Measurements from ENCODE around the gene ABCC8. TPM values are rescaled to one million over a fixed set of nuclear protein-coding genes. Genes with fewer than 3 reads are reported as not detected.

Gene ABCC8
- total RNA-seq: not detected in 2 replicates
- not detected in 2 replicates for polyA plus RNA-seq
- polyA plus RNA-seq (2011; cell fraction: cytosol; rRNA removed): not detected in 2 replicates
- not detected in 2 replicates for polyA plus RNA-seq (2011; cell fraction: nucleus; rRNA removed)
- polyA plus RNA-seq (2012): not detected in 2 replicates
- not detected in 2 replicates for polyA minus RNA-seq
- polyA minus RNA-seq (2011; cell fraction: cytosol; rRNA and poly(A)+ RNA removed): 1.3 TPM
- not detected in 2 replicates for polyA minus RNA-seq (2011; cell fraction: nucleus; rRNA and poly(A)+ RNA removed)
- percentile 1 among the genes with signal in this experiment for Bru-seq, nascent RNA
- BruChase-seq, experiment 1, labeled RNA remaining after a 6-hour chase: not detected
- BruChase-seq, experiment 2, labeled RNA remaining after a 2-hour chase: not detected
- long read RNA-seq: 0 reads

- Histone ChIP-seq H3K4me1 (ENCODE audit: control insufficient read depth, extremely low read depth, insufficient read depth, low read length) (no peaks in the 10 kb centered on the region), H3K79me2 (ENCODE audit: control insufficient read depth, insufficient read depth, low read length) (no peaks in the 10 kb centered on the region), H2AFZ (ENCODE audit: low read depth, low read length) (no peak within 1 kb of the TSS), H3K27ac (ENCODE audit: insufficient read depth, low read depth, low read length) (no peak within 1 kb of the TSS), H3K9ac (replicated peaks; ENCODE audit: extremely low read depth, insufficient read depth, low read length) (no peak within 1 kb of the TSS), H3K9me1 (replicated peaks; ENCODE audit: control insufficient read depth, extremely low read depth, insufficient read depth, low read length) (no peaks in the 10 kb centered on the region), H3K36me3 (ENCODE audit: control insufficient read depth in 2 of 2, extremely low read depth in 1 of 2, insufficient read depth in 2 of 2, low read length in 2 of 2) (no peaks in the 10 kb centered on the region), H3K27me3 (ENCODE audit: control insufficient read depth in 2 of 2, insufficient read depth in 2 of 2, low read length in 2 of 2) (peaks cover 43 to 54% of the 10 kb centered on the region in 2 experiments), H4K20me1 (replicated peaks; ENCODE audit: control insufficient read depth, extremely low read depth, insufficient read depth, low read length) (no peaks in the 10 kb centered on the region), H3K9me3 (replicated peaks; ENCODE audit: control insufficient read depth, insufficient read depth, low read length) (no peaks in the 10 kb centered on the region), H3K4me2 (ENCODE audit: insufficient read depth, low read length) (no peak within 1 kb of the TSS), H3K4me3 (replicated peaks in 1 of 3; ENCODE audit: insufficient read depth in 1 of 3, low read depth in 1 of 3, low read length in 3 of 3) (no peak within 1 kb of the TSS)
- intact Hi-C loops (cut with micrococcal nuclease): no loop called here
- CTCF ChIA-PET: no interaction called here
- dilution Hi-C loops (cut with MboI; ENCODE audit: extremely low pct_ligation_motif_present, low sequenced_read_pairs): no loop called here
- DNase-seq (ENCODE audit: low read depth, low spot score): no peak
- no TSS peak for BruUV-seq (replicated peaks)
- no peak for FAIRE-seq
- TF ChIP-seq JUN (IDR thresholded peaks at IDR 0.05; ENCODE audit: borderline replicate concordance, insufficient read depth, insufficient read length, low read depth) (no peak), EZH2 (IDR thresholded peaks at IDR 0.05; ENCODE audit: borderline replicate concordance, low read depth, low read length, severe bottlenecking) (no peak), CTCF (IDR thresholded peaks at IDR 0.05; ENCODE audit: extremely low read depth in 1 of 2, insufficient read depth in 1 of 2, low read depth in 1 of 2, low read length in 2 of 2) (no peak), GATA2 (IDR thresholded peaks at IDR 0.05; ENCODE audit: insufficient read depth, insufficient read length, low read depth, low read length) (no peak), FOS (IDR thresholded peaks at IDR 0.05; ENCODE audit: borderline replicate concordance, insufficient read depth, low read length) (no peak), MAX (IDR thresholded peaks at IDR 0.05; ENCODE audit: insufficient read depth, insufficient read length) (no peak)
- POLR2A ChIA-PET: no interaction called here
These were observed at the start of gene ABCC8 for GRCh38 chr11:17476317-17477083. TSS of gene ABCC8 (minus strand) at chr11:17476845. CDS start at chr11:17476776, 69 bp downstream.

Measured in endothelial cell of umbilical vein (primary cell).